PC-3 (cell line): ENCODE measurements around the gene NYAP2. TPM values are rescaled to one million over a fixed set of nuclear protein-coding genes. Genes with fewer than 3 reads are reported as not detected.

Experiments
- ATAC-seq: fragments of 200-7000 bp; cut with Tn5 transposase; 2 replicates; pipeline ENCODE4 v1.9.1; 2020; ENCODE audit warnings: mild to moderate bottlenecking, moderate library complexity
- BruUV-seq: library from RNA; stranded (reverse); fragments of 400-500 nt; replicated peaks from 2 replicates; lab custom pipeline; 2021; lab: Mats Ljungman, UMichigan
- CTCF ChIA-PET: fragments of 300-600 bp; sonication (Branson Sonifier 250); formaldehyde crosslinking; loops from one replicate; lab custom pipeline; 2022; ENCODE audit warnings: antibody characterized with exemption; lab: Charles Lee
- POLR2A ChIA-PET: fragments of 300-600 bp; sonication (Branson Sonifier 250); formaldehyde crosslinking; loops from one replicate; lab custom pipeline; 2022; ENCODE audit warnings: antibody characterized with exemption; ENCODE audit not compliant: unreplicated experiment; lab: Charles Lee
- DNase-seq: peaks from one replicate; pipeline ENCODE4 v3.0.0-alpha.2; 2015
- H2AFZ ChIP-seq: fragments of 300-600 bp; sonication (generic); 2 replicates; pipeline ENCODE4 v1.6.0; 2016; ENCODE audit warnings: antibody characterized with exemption, low read length
- H3F3A ChIP-seq: fragments of 300-600 bp; sonication (generic); one replicate; pipeline ENCODE4 v1.6.0; 2017; ENCODE audit warnings: antibody characterized with exemption, low read length, control low read depth, mild to moderate bottlenecking; ENCODE audit not compliant: unreplicated experiment
- H3K27ac ChIP-seq: fragments of 300-600 bp; sonication (generic); 2 replicates; pipeline ENCODE4 v1.5.1; 2016; ENCODE audit warnings: mild to moderate bottlenecking, low read length
- H3K27me3 ChIP-seq: fragments of 300-600 bp; sonication (generic); 2 replicates; pipeline ENCODE4 v1.6.1; 2016; ENCODE audit warnings: low read length, mixed read lengths
- H3K36me3 ChIP-seq: fragments of 300-600 bp; sonication (generic); 2 replicates; pipeline ENCODE4 v1.6.1; 2016; ENCODE audit warnings: low read depth, mixed run types, low read length, mixed read lengths
- H3K4me1 ChIP-seq: fragments of 300-600 bp; sonication (generic); 2 replicates; pipeline ENCODE4 v1.5.1; 2016; ENCODE audit warnings: low read length; ENCODE audit not compliant: insufficient read depth
- H3K4me2 ChIP-seq: fragments of 300-600 bp; sonication (generic); 2 replicates; pipeline ENCODE4 v1.6.0; 2016; ENCODE audit warnings: low read length
- H3K4me3 ChIP-seq: fragments of 300-600 bp; sonication (generic); 2 replicates; pipeline ENCODE4 v1.5.1; 2016; ENCODE audit warnings: mild to moderate bottlenecking, low read length, mixed read lengths
- H3K79me2 ChIP-seq: fragments of 300-600 bp; sonication (generic); 2 replicates; pipeline ENCODE4 v1.6.1; 2017; ENCODE audit warnings: low read length, mixed read lengths
- H3K9ac ChIP-seq: fragments of 300-600 bp; sonication (generic); 2 replicates; pipeline ENCODE4 v1.6.0; 2016; ENCODE audit warnings: mild to moderate bottlenecking, low read length
- H3K9me2 ChIP-seq: fragments of 300-600 bp; sonication (generic); replicated peaks from 2 replicates; pipeline ENCODE4 v1.6.1; 2016; ENCODE audit warnings: mixed run types, low read length, mixed read lengths
- H3K9me3 ChIP-seq: fragments of 300-600 bp; sonication (generic); 2 replicates; pipeline ENCODE4 v1.6.1; 2016; ENCODE audit warnings: low read length, mixed read lengths
- H4K20me1 ChIP-seq: fragments of 300-600 bp; sonication (generic); 2 replicates; pipeline ENCODE4 v1.6.1; 2016; ENCODE audit warnings: low read length, mixed read lengths
- EZH2 ChIP-seq: fragments of 300-600 bp; sonication (generic); IDR thresholded peaks from one replicate; pipeline ENCODE4 v1.6.1; 2017; ENCODE audit warnings: antibody characterized with exemption, mild to moderate bottlenecking, low read length; ENCODE audit not compliant: unreplicated experiment
- EZH2phosphoT487 ChIP-seq: fragments of 300-600 bp; sonication (generic); IDR thresholded peaks from 2 replicates; pipeline ENCODE4 v1.6.1; 2018; ENCODE audit warnings: mild to moderate bottlenecking, antibody characterized with exemption, low read length, borderline replicate concordance
- intact Hi-C: fragments of 100-400 bp; cut with micrococcal nuclease; formaldehyde crosslinking; loops from 2 replicates; pipeline ENCODE4 v1.9.0; 2023
- total RNA-seq: library from RNA; depleted of rRNA; stranded (reverse); fragments of >200 nt; gene quantifications from 2 replicates; pipeline ENCODE4 v1.2.3, GENCODE V29; 2014
- TF ChIP-seq, protein P1 (sequence below): fragments of 300-600 bp; sonication (generic); conservative IDR thresholded peaks from 2 replicates; pipeline ENCODE4 v1.5.1; 2017; ENCODE audit warnings: antibody characterized with exemption, low read depth, mild to moderate bottlenecking, low read length

NYAP2 gene
- total RNA-seq, 1 experiment from 2014 or later, result not detected

- TF ChIP-seq, protein P1, sequence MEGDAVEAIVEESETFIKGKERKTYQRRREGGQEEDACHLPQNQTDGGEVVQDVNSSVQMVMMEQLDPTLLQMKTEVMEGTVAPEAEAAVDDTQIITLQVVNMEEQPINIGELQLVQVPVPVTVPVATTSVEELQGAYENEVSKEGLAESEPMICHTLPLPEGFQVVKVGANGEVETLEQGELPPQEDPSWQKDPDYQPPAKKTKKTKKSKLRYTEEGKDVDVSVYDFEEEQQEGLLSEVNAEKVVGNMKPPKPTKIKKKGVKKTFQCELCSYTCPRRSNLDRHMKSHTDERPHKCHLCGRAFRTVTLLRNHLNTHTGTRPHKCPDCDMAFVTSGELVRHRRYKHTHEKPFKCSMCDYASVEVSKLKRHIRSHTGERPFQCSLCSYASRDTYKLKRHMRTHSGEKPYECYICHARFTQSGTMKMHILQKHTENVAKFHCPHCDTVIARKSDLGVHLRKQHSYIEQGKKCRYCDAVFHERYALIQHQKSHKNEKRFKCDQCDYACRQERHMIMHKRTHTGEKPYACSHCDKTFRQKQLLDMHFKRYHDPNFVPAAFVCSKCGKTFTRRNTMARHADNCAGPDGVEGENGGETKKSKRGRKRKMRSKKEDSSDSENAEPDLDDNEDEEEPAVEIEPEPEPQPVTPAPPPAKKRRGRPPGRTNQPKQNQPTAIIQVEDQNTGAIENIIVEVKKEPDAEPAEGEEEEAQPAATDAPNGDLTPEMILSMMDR, result no peak
- TF ChIP-seq EZH2 (no peak), EZH2phosphoT487 (no peak)
- 0 out of 2 replicates have a peak overlapping the region, but pooled peaks have one; percentile 44 for H3K4me2 ChIP-seq
- no peaks in the 10 kb centered on the region for H3K27me3 ChIP-seq
- ATAC-seq (no peak), DNase-seq (no peak)
- H3K9ac ChIP-seq, result no peak overlapping the region
- no peaks in the 10 kb centered on the region for H3K9me2 ChIP-seq
- H3K36me3 ChIP-seq, result no peaks in the 10 kb centered on the region
- no peak overlapping the region for H3K27ac ChIP-seq
- no peaks in the 10 kb centered on the region for H3K79me2 ChIP-seq
- POLR2A ChIA-PET, result no interaction called here
- CTCF ChIA-PET, result no interaction called here
- no peaks in the 10 kb centered on the region for H4K20me1 ChIP-seq
- BruUV-seq, result no TSS peak
- H3F3A ChIP-seq, result no peaks in the 10 kb centered on the region
- H2AFZ ChIP-seq, result no peak overlapping the region
- no peaks in the 10 kb centered on the region for H3K4me1 ChIP-seq
- intact Hi-C loops, result no loop called here
- H3K4me3 ChIP-seq, result no peak overlapping the region
- H3K9me3 ChIP-seq, result no peaks in the 10 kb centered on the region
These were observed 65.0 kb downstream of the NYAP2 start for GRCh38 chr2:225464346-225465025.

- H3K4me2 ChIP-seq, result no peak overlapping the region
- H3K9me3 ChIP-seq, result no peaks in the 10 kb centered on the region
- DNase-seq, result no peak
- H3K4me3 ChIP-seq, result no peak overlapping the region
- H2AFZ ChIP-seq, result no peak overlapping the region
- H3K9me2 ChIP-seq, result no peaks in the 10 kb centered on the region
- no peaks in the 10 kb centered on the region for H4K20me1 ChIP-seq
- no TSS peak for BruUV-seq
- H3K36me3 ChIP-seq, result no peaks in the 10 kb centered on the region
- H3K9ac ChIP-seq, result no peak overlapping the region
- TF ChIP-seq, protein P1, result no peak
- no peak for TF ChIP-seq EZH2
- TF ChIP-seq EZH2phosphoT487, result no peak
- intact Hi-C loops, result no loop called here
- ChIA-PET CTCF (no interaction called here), POLR2A (no interaction called here)
- no peaks in the 10 kb centered on the region for H3K27me3 ChIP-seq
- H3F3A ChIP-seq, result no peaks in the 10 kb centered on the region
- no peak for ATAC-seq
- no peak overlapping the region for H3K27ac ChIP-seq
- no peaks in the 10 kb centered on the region for H3K79me2 ChIP-seq
- no peaks in the 10 kb centered on the region for H3K4me1 ChIP-seq
These were observed 66.3 kb downstream of the NYAP2 start for GRCh38 chr2:225465827-225466226.

DNA sequence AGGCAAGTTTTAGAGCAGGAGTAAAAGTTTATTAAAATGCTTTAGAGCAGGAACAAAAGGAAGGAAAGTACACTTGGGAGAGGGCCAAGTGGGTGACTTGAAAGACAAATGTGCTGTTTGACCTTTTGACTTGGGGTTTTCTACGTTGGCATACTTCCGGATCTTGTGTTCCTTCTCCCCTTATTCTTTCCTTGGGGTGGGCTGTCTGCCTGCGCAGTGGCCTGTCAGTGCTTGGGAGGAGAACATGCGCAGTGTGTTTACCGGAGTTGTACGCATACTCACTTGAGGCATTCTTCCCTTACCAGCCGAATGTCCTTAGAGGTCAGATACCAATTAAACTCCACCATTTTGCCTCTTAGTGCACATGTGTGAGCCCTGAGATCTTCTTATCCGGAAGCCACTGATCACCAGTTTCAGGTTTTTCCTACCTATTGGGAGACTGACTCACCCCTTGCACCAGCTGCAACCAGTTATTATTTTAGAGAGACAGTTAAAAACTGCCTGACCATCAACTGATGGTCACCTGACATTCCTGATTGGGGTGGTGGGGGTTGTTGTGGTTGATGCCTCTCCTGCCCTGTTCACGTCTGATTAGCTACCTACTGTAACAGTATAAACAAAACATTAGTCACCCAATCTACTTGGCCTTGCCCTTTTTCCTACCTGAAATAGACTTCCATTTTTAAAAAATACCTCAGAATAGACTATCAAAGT is 67.5 kb downstream of the NYAP2 start:
- Histone ChIP-seq H3K9me3 (no peaks in the 10 kb centered on the region), H3K4me3 (no peak overlapping the region), H3K9me2 (no peaks in the 10 kb centered on the region), H3K27ac (no peak overlapping the region), H3K9ac (no peak overlapping the region), H3K4me1 (no peaks in the 10 kb centered on the region), H3K79me2 (no peaks in the 10 kb centered on the region), H4K20me1 (no peaks in the 10 kb centered on the region), H3K36me3 (no peaks in the 10 kb centered on the region), H2AFZ (no peak overlapping the region), H3K4me2 (no peak overlapping the region), H3K27me3 (no peaks in the 10 kb centered on the region), H3F3A (no peaks in the 10 kb centered on the region)
- intact Hi-C loops, result no loop called here
- no TSS peak for BruUV-seq
- ChIA-PET CTCF (no interaction called here), POLR2A (no interaction called here)
- DNase-seq (peak; percentile 14), ATAC-seq (no peak)
- TF ChIP-seq EZH2, result no peak
- TF ChIP-seq EZH2phosphoT487, result no peak
- TF ChIP-seq, protein P1, result no peak
